ENCODE data around the gene CCL1.
A peak's percentile ranks its signal among the peaks of the same experiment; 100 is the strongest.

Gene CCL1

DNA sequence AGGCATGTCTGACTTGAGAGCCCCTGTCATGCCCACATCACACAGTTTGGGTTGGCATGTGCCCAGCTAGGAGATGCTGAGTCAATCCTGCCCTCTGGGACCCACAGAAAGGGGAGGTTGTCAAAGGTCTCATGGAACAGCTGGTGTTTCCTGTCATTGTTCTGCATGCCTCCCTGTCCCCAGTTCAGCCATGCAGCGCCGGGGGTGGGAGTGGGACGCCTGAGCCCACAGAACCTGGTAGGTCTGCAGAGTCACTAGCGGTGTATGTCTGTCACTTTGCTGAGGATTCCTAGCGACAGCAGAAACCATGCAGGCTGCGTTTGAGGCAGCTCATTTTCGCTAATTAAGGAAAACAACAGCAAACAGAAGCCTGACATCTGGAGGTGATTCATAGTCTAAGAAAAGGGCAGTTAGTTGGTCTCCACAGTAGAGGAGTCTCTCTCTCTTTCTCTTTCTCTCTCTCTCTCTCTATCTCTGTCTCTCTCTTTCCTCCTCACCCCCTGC is 19.6 kb upstream of the CCL1 start:
- peak; percentile 23 for DNase-seq

DNA sequence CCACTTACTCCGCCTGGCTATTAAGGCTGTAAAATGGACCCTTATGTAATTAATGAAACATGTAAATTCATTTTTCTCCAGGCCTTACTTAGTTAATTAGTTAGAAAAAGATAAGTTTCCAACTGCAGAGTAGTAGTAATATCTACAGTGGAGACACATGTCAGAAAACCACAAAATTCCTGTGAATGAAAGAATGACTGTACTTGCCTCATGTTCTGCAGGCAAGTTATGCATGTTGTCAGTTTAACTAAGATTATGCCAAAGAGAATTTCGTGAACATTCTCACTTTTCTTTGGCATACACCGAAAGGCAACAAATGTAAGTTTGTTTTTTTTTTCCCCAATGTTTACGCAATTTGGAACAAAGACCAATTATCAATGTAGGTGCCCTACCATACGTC is 16.8 kb upstream of the CCL1 start:
- DNase-seq = peak; percentile 29

DNA sequence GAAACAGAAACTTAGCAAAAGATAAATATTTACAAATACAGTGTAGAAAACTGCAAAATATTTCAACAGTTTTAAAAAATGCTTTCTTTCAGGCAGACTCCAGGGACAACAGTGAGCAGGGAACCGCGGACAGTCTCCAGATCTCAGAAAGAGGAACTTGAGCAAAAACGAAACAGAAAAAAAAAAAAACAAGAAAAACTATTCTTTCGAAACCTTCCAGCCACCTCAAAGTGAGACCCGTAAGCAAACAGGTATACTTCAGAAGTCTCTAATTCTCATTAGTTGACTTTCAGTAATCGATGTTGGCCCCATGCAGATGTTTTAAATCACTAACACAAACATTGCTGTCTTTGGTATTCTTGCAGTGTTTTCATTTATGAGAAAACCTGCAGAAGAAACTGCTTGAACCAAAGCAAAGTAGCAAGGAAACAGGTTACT is 15.7 kb upstream of the CCL1 start:
- peak; percentile 86 for DNase-seq

DNA sequence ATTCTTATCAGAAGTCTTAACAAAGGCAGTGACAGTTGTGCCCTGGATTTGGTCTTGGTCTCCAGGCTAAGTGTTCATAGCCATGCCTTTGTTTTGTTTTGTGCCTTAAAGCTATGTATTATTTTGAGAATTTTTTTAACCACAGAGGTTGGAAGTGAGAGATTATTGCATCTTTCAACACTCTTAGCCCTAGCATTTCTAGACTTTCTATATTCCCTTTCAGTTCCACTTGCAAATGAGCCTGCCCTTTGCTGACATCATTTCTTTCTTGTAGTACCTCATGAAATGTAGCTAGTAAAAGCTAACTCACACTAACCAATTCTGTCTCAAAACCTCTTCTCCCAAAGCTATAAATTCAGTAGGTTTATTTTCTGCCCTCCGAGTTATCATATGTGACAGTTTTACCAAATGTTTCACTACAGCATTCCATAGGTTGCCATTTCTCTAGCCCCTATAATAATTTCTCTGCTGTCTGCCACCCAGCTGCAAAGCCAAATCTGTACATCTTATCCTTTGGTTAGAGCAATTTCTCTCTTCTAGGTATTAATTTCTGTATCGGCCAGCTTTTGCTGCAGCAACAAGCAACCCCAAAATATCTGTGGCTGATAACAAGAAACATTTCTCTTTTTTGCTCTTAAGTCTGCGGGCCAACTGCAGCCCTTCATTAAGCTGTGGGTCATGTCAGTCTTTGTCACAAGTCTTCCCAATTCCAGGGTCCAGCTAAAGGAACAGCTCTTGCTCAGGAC is 14.2 kb upstream of the CCL1 start:
- DNase-seq = no peak

DNA sequence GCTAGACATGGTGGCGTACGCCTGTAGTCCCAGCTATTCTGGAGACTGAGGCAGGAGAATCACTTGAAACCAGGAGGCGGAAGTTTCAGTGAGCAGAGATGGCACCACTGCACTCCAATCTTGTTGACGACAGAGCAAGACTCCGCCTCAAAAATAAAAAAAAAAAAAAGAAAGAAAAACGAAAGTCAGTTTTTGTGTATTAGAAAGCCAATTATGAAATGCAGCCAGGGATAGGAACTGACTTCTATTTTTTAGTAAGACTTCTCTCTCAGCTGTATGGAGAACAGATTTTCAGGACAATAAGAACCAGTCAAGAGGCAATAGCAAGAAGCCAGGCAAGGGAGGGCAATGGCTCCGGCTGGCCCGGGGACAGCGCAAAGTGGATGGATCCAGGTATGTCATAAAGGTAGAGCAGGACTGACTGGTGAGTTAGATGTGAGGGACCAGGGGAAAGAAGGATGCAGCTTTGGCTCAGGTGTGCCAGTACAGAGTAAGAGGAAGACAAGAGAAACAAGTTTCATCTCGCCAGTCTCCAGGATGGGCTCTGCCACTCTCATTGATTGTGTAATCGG is 12.5 kb upstream of the CCL1 start:
- no peak for DNase-seq

DNA sequence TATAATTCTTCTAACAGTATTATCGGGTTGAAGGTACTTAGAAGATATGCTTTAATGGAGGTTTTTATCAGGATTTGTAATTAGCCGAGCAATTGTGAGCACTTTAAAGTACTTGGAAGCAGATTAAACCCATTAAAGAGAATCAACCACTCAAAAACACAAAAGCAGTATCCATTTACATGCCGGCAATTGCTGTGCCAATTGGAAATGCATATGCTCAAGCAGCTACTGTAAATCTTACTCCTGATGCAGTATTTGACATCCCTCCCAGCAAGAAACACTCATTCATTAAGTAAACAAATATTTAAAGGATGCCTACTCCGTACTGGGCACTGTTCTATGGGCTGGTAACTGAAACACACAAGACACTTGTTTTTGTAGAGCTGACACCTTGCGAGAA is 11.4 kb upstream of the CCL1 start:
- DNase-seq = no peak

DNA sequence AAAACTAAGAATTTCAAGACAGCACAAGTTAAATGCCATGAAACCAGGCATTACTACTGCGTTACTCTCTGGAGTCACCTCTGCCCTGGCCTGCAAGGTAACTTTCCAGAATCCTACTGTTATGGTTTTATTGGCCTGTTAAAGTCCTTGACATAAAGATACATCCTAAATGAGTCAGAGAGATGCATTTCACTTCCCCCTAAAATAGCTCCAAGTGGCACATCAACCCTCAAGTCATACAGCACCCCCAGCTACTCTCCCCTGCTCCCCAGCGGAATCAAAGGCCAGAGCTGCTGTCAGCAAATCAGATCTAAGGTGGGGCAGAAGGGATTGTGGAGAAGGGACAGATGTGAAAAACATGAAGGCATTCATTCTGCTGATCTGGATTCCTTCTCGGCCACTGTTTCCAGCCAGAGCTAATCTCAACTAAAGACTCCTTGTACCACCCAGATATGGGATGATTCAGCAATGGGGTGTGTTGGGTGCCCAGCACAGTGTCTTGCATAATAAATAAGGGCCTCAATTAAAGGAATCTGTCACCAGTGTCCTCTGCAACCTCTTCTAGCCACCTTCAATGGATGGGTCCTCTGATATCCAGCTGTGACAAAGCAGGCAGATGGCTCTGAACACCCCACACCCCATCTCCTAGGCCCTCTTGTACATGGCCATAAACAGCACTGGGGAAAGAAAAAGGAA is 8.5 kb upstream of the CCL1 start:
- no peak for DNase-seq

DNA sequence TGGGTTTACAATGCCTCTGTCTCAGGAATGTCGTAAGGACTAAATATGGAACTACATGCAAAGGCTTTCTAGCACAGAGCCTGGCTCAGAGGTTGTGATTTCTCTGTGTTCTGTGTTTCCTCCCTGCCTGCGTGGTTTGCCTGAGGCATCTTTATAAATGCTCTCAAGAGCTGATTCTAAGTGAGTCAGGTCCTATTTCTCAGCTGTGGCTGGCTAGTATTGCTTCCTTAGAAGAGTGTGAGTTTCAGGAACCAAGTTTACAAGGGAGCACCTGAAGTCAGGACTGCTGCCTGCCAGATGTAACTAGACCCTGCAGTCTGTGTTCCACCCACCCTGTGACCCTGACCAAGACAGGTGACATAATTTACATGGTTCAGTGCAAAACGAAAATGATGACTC is 8.0 kb upstream of the CCL1 start:
- DNase-seq = no peak

DNA sequence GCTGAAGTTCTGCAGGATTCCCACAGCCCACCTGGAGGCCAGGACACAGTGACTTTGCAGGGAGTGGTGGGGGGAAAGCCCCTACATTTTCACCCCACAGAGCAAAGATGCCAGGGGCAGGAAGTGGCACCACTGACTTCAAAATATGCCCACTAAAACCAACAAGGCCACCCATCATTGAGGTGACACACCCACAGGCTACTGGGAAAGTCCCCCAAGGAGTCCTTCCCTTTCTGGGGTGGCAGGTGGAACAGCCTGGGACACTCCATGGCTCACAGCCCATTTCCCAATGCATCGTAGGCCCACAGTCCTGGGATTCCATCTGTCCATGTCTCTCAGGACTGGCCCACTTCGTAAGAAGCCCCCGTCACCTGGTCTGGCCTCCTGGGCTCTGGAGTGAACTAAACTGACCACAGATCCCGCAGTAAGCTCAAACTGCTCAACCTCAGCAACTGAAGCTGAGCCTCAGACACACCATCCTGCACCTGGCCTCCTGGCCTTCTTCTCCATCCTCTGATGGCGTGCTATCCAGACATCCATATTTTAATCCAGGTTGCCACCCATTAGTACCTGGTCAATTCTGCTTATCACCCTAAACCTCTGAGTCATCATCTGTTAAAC is 7.5 kb upstream of the CCL1 start:
- no peak for DNase-seq

DNA sequence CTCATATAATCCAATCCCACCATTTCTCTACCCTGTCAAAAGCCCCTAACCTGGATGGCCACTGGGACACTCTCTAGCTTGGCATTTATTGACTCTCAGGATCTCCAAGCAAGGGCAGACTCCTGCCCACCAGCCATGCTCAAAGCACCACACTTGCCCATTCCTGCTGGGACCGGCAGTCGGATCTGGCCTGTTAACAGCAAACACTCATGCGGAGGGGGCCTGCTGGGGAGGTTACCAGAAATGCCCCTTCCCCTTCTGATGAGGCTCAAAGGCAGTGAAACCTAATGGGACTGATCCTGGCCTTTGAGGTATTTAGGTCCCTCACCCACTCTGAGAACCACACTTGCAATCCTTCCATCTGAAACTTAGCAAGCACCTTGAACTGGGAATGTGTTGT is 6.5 kb upstream of the CCL1 start:
- DNase-seq = no peak

DNA sequence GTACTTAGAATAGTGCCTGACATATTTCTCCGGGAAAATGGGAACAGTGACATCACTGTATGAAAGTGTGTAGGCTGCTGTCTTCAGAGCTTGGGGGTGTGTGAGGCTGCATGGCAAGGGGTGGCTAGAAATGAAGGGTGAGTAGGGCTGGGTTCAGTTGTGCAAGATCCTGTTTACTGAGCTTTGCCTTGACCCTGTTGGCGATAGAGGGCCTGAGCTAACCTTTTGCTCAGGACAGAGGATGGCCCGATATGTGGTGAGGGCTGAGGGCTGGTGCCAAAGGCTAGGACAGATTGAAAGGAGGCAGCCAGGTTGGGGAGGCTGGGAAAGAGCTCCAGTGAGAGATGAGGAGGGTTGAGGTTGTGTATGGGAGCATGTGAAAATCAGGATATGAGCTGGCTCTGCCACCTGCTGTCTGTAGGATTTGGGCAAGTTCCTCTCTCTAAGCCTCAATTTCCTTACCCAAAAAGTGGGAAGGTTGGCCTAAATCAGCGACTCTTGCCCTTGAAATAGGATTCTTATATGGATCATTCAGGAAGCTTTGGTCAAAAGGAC is 6.0 kb upstream of the CCL1 start:
- no peak for DNase-seq

DNA sequence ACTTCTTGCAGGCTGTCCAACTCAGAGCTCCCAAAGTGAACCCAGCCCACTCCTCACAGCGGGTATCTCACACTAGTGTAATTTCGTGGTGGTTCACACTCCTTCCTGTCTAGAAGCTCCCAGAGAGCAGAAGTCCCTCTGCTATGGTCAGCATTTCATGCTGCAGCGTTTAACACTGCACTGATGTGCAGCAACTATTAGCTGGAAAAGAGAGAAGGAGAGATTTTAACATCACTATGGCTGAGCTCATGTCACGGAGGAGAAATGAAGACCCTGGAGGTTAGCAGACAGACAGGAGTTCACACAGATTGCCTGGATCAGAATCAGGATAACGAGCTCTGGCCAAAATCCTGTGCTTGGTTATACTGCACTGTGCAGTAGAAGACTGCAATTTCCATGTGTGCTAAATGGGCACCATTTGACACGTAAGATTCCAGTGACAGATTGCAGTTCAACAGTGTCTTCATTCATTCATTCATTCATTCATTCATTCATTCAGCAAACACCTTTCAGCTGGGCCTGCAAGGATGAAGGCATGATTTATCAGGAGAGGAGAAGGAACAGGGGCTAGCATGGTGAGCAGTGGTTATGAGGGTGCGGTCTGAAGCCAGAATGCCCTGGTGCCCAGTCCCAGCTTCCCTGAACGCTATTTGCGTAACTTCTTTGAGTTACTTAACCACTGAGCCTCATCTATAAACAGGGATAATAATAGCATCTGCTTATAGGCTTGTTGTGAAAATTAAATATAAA is 5.3 kb upstream of the CCL1 start:
- no peak for DNase-seq

DNA sequence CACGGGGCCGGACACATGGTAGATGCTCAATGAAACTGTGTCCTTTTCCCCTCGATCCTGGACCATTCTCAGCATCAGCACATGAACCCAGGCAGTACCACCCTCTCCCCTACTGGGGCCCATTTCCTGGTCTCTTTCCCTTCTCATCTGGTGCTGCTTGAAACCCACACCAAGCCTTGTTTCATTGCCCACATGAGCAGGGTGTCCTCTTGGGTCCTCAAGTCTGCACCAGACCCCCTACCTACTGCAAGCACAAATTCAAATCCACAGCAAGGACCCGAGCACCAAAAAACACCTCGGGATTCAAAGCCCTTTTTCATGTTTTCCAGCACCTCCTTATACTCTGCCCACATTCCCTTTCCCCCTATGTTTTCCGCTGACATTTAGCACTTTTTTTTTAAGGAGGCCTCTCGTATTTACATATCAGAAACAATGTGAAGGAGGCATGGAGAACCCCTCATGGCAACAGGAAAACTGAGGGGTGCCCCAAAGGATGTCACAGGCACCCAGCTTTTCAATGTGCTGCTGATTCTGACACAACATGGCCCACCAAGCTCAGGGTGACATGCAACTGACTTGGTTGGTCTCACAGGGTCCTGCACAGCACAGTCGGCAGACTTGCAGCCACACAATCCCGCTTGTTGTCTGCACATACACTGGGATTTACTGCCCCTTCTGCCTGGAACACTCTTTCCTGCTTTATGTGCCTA is 4.6 kb upstream of the CCL1 start:
- no peak for DNase-seq

DNA sequence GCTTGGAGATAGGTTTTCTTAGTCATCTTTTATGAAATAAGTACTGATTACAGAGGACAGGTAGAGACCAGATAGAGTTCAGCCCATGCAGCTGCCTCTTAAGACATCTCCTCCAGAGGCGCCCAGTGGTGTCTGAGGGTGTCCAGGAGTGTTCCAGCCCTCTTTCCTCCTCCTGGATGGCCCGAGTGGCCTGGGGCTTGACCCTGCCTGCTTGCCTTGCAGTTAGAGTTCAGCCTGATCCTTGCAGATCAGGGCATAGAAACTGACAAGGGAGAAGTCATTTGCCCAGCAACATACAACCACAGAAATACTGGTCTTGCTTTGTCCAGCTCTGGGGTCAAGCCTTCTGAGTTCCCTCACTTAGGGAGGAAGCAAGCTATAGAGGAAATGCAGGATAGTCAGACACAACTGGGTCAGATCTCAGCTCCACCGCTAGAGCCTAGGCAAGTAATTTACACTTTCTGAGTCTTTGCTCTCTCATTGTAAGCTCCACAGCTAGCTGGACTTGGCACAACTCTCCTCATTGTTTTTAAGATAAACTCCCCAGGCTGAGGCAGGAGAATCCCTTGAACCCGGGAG is 3.6 kb upstream of the CCL1 start:
- DNase-seq = no peak

DNA sequence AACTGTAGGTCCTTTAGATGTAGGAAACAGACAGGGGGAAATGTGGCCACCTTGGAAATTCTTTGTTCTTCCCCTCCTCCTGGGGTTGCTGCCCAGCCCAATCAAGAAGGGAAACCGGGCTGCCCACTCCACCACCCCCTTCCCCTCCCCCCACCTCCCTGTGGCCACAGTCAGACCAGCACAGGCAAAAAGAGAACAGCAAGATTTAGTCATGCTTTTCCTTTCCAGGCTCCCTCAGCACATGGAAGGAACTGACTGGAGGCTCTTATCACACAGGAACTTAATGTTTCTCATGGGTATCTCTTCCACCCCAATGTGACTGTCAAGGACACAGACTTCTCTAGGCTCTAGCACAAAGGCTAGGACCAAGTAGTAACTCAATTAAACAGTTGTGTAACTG is 3.0 kb upstream of the CCL1 start:
- DNase-seq = peak; percentile 54

DNA sequence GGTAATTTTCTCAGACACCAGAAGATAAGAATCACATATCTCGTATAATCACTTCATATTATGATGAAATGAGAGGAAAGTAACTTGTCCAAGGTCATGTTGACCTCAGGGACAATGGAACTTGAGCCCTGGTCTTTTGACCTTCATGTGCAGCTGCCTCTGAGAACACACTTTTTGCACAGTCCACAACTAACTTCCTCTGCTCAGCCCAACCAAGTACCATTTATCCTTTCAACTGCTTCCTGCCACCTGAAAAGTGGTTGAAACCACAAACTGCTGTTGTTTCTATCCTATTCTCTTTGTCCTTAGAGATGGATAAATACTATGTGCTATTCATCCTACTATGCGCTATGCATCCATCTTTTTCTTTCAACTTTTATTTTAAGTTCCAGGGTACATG is 2.3 kb upstream of the CCL1 start:
- no peak for DNase-seq

DNA sequence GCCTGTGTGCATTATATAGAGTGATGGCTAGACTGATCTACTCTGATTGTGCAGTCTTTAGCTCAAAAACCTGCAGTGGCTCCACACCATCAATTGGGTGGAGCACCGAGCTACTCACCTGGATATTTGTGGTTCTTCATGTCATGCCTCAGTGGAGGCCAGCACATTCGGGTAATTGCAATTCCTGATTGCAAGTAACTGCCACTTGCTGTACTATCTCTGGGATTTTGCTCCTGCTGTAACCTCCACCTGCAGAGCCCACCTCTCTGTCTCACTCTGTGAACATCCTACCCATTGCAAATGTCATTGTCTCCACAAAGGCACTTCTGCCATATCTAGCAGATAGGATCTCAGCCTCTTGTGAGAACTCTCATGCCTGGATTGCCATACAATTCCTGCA is 1.7 kb upstream of the CCL1 start:
- no peak for DNase-seq

DNA sequence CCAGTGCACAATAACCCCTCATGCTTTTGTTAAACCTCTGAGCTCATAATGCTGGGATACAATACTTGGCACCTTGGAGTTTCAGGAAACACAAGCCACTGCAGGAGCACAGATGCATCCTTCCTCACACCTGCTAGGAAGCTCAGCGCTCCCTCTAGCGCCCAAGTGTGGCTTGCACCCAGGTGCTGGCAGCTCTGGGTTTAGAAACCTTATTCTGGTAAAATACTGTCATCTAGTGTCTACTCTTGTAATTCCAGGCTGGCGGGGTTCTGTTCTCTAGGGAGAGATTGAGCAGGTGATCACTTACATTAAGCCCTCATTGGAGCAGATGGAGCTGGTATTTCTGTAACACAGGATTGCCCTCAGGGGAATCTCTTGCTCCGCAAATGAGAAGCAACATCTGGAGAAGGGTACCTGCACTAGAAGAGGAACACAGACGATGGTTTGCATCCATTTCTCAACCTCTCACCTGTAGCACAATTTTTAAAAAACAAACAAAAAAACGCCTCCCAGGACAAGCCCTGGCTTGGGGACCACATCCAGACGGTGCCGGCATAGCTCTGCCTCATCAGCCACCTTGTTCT is 1.5 kb downstream of the CCL1 start:
- peak; percentile 95 for DNase-seq

DNA sequence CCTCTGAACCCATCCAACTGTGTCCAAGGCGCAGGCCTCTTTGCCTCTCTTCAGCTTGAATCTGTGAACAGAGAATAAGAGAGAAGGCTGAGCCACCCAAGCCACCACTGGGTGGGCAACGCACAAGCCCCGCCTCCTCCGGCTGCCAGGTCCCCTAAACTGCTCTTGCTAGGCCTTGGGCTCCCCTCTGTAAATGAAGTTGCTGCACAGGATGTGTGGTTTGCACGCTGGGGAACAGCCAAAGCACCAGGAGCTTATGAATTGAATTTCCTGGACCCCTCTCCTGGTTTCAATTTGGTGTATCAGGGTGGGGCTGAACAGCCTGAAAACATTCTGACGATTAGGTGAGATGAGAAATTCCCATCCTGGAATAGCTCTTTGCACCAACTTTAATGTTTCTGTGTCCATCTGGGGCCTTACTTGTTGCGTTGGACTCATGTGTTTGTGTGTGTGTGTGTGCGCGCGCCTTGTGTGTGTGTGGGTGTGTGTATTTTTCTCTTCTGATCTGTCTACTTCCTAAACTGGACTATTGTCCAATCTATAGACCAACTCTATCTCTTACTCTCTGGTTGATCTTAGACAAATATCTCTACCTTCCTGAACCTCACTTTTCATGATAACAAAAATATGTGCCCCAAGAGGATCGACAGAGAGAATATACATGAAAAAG is 2.3 kb downstream of the CCL1 start:
- no peak for DNase-seq

DNA sequence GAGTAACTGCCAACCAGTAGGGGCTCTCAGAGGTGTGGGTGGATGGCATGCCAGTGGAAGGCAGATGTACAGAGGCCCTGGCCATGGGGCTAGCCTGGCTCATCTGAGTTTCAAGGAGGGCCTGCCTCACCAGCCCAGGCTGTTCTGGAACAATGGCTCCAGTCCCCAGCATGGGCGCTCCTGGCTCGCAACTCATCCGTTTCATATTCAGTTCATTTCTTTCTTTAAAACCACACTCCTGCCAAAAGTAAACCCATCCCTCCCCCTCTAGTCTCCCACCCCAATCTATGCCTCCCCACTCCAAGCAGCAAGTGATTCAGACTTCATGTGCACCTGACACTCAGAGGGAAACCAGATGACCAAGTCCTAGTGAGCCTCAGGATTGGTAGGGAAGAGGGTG is 4.4 kb downstream of the CCL1 start:
- DNase-seq = no peak

DNA sequence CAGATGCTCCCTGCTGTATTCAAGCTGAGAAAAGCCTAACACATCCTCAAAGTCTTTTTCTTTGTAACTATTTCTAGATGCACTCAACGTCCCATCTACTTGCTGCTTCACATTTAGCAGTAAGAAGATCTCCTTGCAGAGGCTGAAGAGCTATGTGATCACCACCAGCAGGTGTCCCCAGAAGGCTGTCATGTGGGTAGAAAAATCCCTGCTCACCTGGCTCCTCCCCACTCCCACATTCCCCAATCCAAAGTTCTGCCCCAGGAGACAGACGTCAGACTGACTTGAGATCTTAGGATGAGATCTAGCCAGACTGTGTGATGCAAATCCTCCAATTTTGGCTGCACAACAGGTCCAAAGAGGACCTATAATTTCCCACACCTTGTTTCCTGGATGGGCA is 5.6 kb downstream of the CCL1 start:
- no peak for DNase-seq

Data from OCI-M1 (cell line).